KMS-11 (cell line): Measurements from ENCODE around the gene TAF4.

Experiments
- H2AFZ ChIP-seq: fragments of 200-600 bp; sonication (generic); 2 replicates; pipeline ENCODE4 v1.6.1; 2016; ENCODE audit warnings: antibody characterized with exemption, mixed run types, low read depth
- H3K27ac ChIP-seq: fragments of 200-600 bp; sonication (generic); 2 replicates; pipeline ENCODE4 v1.6.1; 2016; ENCODE audit warnings: mild to moderate bottlenecking, mixed run types
- H3K27me3 ChIP-seq: fragments of 200-600 bp; sonication (generic); 2 replicates; pipeline ENCODE4 v1.6.1; 2017; ENCODE audit warnings: mild to moderate bottlenecking, low read depth, mixed run types, moderate library complexity; ENCODE audit not compliant: insufficient read depth
- H3K36me3 ChIP-seq: fragments of 200-600 bp; sonication (generic); 2 replicates; pipeline ENCODE4 v1.6.1; 2017; ENCODE audit warnings: mild to moderate bottlenecking, mixed run types; ENCODE audit not compliant: insufficient read depth
- H3K4me1 ChIP-seq: fragments of 200-600 bp; sonication (generic); 2 replicates; pipeline ENCODE4 v1.6.1; 2016; ENCODE audit warnings: mild to moderate bottlenecking, low read depth, mixed run types; ENCODE audit not compliant: poor library complexity, severe bottlenecking
- H3K4me2 ChIP-seq: fragments of 200-600 bp; sonication (generic); 2 replicates; pipeline ENCODE4 v1.7.0; 2016; ENCODE audit warnings: mild to moderate bottlenecking, mixed run types
- H3K4me3 ChIP-seq: fragments of 200-600 bp; sonication (generic); IDR thresholded peaks from 2 replicates; pipeline ENCODE4 v1.6.1; 2017; ENCODE audit warnings: low read depth, low read length, mixed read lengths; ENCODE audit not compliant: insufficient read depth
- H3K79me2 ChIP-seq: fragments of 200-600 bp; sonication (generic); 2 replicates; pipeline ENCODE4 v1.6.1; 2016; ENCODE audit warnings: low read depth, mixed run types; ENCODE audit not compliant: insufficient read depth
- H3K9ac ChIP-seq: fragments of 200-600 bp; sonication (generic); 2 replicates; pipeline ENCODE4 v1.6.1; 2016; ENCODE audit warnings: mild to moderate bottlenecking, mixed run types
- H4K20me1 ChIP-seq: fragments of 200-600 bp; sonication (generic); 2 replicates; pipeline ENCODE4 v1.6.1; 2016; ENCODE audit warnings: mild to moderate bottlenecking, mixed run types; ENCODE audit not compliant: insufficient read depth
- TF ChIP-seq, protein P1 (sequence below): fragments of 200-600 bp; sonication (generic); conservative IDR thresholded peaks from 2 replicates; pipeline ENCODE4 v1.6.1; 2017; ENCODE audit warnings: low read depth, mild to moderate bottlenecking, antibody characterized with exemption, low read length, moderate library complexity, mixed read lengths

The TAF4 gene

DNA sequence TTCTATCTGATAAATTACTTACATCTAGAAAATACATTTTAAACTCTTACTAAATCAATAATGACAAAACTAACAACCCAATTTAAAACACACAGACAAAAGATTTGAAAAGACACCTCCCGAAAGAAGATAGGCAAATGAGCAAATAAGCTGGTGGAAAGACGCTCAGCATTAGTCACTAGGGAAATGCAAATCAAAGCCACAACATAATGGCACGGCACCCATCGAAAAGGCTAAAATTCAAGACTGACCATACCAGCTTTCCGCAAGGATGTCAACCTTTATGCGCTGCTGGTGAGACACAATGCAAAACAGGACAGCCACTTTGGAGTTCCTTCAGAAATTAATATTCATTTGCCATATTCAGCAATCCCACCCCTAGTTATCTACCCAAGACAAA is 25.9 kb downstream of the TAF4 start:
- TF ChIP-seq, protein P1, sequence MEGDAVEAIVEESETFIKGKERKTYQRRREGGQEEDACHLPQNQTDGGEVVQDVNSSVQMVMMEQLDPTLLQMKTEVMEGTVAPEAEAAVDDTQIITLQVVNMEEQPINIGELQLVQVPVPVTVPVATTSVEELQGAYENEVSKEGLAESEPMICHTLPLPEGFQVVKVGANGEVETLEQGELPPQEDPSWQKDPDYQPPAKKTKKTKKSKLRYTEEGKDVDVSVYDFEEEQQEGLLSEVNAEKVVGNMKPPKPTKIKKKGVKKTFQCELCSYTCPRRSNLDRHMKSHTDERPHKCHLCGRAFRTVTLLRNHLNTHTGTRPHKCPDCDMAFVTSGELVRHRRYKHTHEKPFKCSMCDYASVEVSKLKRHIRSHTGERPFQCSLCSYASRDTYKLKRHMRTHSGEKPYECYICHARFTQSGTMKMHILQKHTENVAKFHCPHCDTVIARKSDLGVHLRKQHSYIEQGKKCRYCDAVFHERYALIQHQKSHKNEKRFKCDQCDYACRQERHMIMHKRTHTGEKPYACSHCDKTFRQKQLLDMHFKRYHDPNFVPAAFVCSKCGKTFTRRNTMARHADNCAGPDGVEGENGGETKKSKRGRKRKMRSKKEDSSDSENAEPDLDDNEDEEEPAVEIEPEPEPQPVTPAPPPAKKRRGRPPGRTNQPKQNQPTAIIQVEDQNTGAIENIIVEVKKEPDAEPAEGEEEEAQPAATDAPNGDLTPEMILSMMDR: no peak
- Histone ChIP-seq H4K20me1 (peaks cover 6% of the 10 kb centered on the region; the same call in 1 of the 2 replicates), H3K4me1 (no peaks in the 10 kb centered on the region), H3K36me3 (no peaks in the 10 kb centered on the region), H3K9ac (no peak overlapping the region), H2AFZ (no peak overlapping the region), H3K4me2 (no peak overlapping the region), H3K27ac (no peak overlapping the region), H3K79me2 (peaks cover 95% of the 10 kb centered on the region), H3K27me3 (no peaks in the 10 kb centered on the region), H3K4me3 (no peak overlapping the region)

DNA sequence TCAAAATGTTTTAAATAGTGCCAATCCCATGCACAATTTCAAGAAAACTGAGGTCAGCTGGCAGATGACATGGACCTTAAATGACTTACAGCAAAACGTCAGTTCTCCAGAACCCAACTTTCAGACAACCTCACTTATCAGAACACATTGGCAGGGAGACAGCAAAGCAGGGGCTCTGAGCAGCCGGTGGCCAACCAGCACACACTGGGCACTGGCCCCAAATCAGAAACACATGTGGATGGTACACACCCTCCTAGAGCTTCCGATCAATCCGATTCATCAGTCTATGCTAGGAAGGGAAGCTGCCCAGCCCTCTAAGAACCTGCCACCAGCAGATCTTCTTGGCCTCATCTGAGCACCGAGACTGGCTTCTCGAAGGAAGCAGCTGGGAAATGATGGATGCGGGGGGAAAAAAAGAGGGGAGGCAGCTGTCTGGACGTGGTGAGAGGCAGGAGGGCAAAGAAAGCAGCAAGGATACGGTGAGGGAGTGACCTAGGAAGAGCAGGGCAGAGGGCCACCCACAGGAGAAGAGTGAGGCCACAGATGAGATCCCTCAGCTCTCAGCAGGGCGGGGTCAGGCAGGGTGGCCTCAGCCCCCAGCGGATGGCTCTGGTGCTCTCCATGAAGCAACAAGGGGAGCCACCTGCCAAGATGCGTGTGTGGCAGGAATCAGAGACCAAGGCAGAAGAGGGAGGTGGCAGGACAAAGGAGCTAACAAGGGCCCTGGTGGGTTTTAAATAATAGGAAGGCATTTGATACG is 32.9 kb downstream of the TAF4 start:
- Histone ChIP-seq H3K27ac (no peak overlapping the region), H4K20me1 (peaks cover 10% of the 10 kb centered on the region; the same call in 1 of the 2 replicates)

DNA sequence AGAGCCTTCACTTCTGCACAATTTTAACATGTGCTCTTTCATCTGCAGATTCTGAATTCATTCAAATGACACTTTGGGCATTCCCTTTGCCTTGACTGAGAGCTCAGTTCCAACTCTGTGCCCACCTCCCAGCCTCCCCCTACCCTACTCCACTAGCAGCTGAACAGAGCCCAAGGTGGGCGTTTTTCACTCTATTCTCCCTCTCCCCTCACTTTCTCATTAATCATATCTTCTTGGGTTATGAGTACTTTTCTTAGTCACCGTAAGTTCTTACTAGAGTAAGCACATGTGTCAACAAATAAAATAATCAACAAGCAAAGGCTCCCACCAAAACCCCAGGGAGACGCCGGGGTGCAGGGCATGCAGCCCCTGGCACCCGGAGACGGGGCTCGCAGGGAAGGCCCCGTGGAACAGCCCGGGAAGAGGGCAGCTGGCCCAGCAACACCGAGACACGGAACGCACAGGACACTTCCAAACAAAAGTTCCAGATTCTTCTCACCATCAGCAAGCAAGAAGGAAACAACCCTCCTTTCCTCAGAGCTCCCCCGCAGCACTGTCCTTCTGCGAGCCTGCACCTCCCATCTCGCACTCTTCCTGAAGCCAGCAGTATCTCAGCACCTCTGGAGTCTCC is 34.1 kb downstream of the TAF4 start:
- no peak overlapping the region for H2AFZ ChIP-seq
- peak overlapping the region; percentile 45; the same call in 1 of the 2 replicates for H3K27ac ChIP-seq
- H3K79me2 ChIP-seq: peaks cover 96% of the 10 kb centered on the region
- H3K4me1 ChIP-seq: peaks cover 28% of the 10 kb centered on the region
- TF ChIP-seq, protein P1: no peak
- no peaks in the 10 kb centered on the region for H3K27me3 ChIP-seq
- H3K9ac ChIP-seq: no peak overlapping the region
- peaks cover 10% of the 10 kb centered on the region; the same call in 1 of the 2 replicates for H4K20me1 ChIP-seq
- H3K4me2 ChIP-seq: peak overlapping the region; percentile 22; the same call in 1 of the 2 replicates
- no peak overlapping the region for H3K4me3 ChIP-seq
- H3K36me3 ChIP-seq: no peaks in the 10 kb centered on the region

More for the DNA sequence above, 32.9 kb downstream of the TAF4 start:
- peaks cover 28% of the 10 kb centered on the region for H3K4me1 ChIP-seq
- H2AFZ ChIP-seq: no peak overlapping the region
- no peak overlapping the region for H3K4me2 ChIP-seq
- no peak overlapping the region for H3K4me3 ChIP-seq
- H3K36me3 ChIP-seq: no peaks in the 10 kb centered on the region
- no peaks in the 10 kb centered on the region for H3K27me3 ChIP-seq
- no peak overlapping the region for H3K9ac ChIP-seq
- peaks cover 96% of the 10 kb centered on the region for H3K79me2 ChIP-seq
- TF ChIP-seq, protein P1: no peak

DNA sequence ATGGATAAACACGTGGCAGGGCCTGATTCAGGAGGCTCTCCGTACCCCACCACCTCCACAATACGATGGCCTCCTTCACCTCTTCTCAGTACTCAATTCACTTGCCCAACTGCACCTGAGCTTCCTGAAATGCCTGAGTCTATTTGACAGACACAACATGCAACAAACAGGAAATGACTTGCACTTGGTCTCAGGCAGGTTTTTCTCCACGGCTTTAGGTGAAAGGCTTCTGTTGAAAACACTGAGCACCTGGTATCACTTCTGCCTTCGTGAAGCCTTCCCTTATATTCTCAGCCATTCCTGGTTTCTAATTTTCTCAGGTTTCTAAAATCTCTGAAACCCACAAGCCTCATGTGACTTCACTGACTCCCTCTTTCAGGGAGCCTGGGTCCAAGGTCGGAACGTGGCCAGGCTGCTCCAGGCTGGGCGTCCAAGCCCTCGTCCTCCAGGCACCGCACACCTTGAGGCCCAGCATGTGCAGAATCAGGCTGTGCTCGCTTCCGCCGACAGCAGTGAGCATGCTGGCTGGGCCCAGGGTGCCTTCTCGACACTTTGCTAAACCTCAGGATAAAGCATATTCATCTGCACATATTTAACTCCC is 34.7 kb downstream of the TAF4 start:
- Histone ChIP-seq H3K4me3 (no peak overlapping the region), H3K9ac (no peak overlapping the region), H3K79me2 (peaks cover 96% of the 10 kb centered on the region), H3K36me3 (no peaks in the 10 kb centered on the region), H3K27ac (peak overlapping the region; percentile 45; the same call in 1 of the 2 replicates), H3K4me2 (peak overlapping the region; percentile 22; the same call in 1 of the 2 replicates), H3K4me1 (peaks cover 28% of the 10 kb centered on the region), H2AFZ (no peak overlapping the region), H4K20me1 (peaks cover 10% of the 10 kb centered on the region; the same call in 1 of the 2 replicates), H3K27me3 (no peaks in the 10 kb centered on the region)
- TF ChIP-seq, protein P1: no peak
